ENCODE results near the gene EVL. TPM values are rescaled to one million over a fixed set of nuclear protein-coding genes. Genes with fewer than 3 reads are reported as not detected.
A peak's percentile ranks its signal among the peaks of the same experiment; 100 is the strongest.

EVL gene
- total and polyA plus RNA-seq, 2 donors = 233 to 240 TPM

DNA sequence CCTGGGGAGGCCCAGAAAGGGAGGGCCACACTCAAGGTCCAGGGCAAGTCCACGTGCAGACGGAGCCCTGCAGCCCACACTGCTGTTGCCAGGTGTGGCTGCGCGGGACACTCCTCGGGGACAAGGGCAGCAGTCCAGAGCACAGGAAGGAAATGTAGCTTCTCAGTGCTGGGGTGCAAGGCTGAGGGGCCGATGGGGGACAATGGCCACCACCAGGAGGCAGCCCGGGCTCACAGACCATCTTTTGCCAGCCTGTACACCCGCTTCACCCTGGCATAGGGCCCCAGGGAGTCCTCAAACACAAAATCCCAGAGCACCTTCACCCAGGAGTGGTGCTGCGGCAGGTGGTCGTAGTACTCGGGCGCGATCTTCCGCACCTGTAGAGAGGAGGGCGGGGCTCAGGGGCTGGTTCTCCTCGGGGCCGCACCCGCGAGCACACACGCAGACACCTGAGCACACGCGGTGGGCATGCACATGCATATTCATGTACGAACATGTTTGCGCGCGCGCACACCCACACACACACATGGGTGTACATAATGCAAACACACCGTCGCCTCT, 81.4 kb downstream of the EVL start:
- no peaks in the 10 kb centered on the region for H3K27me3 ChIP-seq (ENCODE audit: control insufficient read depth in 2 of 2, insufficient read depth in 1 of 2, low read length in 1 of 2)
- peaks cover 45% of the 10 kb centered on the region in 2 donors for H3K36me3 ChIP-seq (ENCODE audit: control insufficient read depth in 2 of 2, insufficient read depth in 2 of 2, low read length in 1 of 2)
- H3K4me1 ChIP-seq (ENCODE audit: control insufficient read depth in 2 of 2, insufficient read depth in 2 of 2, low read length in 2 of 2) = peaks cover 11 to 26% of the 10 kb centered on the region in 2 donors
- DNase-seq (ENCODE audit: low read depth in 6 of 9, low spot score in 9 of 9) = peak in 1 of 9 donors; percentile 35
- H3K4me3 ChIP-seq (ENCODE audit: low read length in 2 of 2) = no peak overlapping the region
- WGBS = 93% methylated on average over 29 of the region's 29 CpGs
- H3K27ac ChIP-seq (ENCODE audit: low read depth in 1 of 2, low read length in 1 of 2) = peak overlapping the region in 1 of 2 donors; percentile 37
- H3K9me3 ChIP-seq (ENCODE audit: control insufficient read depth in 2 of 2, insufficient read depth in 1 of 2, low read length in 1 of 2) = no peaks in the 10 kb centered on the region

DNA sequence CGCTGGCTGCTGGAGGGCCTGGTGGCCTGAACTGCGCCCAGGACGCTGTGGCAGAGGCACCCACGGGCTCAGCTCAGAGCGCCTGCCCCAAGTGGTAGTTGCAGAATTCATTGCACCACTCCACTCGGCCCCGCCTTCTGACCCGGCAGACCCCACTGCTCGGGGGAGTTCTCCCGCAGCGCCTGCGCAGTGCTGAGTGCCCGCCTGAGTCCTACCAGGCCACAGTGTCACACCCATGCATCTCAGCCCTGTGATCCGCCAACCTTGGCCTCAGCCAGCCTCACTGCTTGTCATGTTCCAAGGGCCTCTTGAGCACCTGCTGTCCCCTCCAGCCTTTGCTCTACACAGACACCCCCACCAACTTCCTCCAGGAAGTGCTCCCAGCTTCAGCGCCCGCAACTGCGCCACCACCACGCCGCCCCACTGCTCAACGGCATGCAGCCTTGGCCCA, 82.0 kb downstream of the EVL start:
- peak overlapping the region in 1 of 2 donors; percentile 58 for H3K27ac ChIP-seq (ENCODE audit: low read depth in 1 of 2, low read length in 1 of 2)
- DNase-seq (ENCODE audit: low read depth in 6 of 9, low spot score in 9 of 9) = peak in 7 of 9 donors; percentile 22 to 75 (median 33)
- H3K4me1 ChIP-seq (ENCODE audit: control insufficient read depth in 2 of 2, insufficient read depth in 2 of 2, low read length in 2 of 2) = peaks cover 11 to 24% of the 10 kb centered on the region in 2 donors
- peaks cover 0 to under 1% of the 10 kb centered on the region in 2 donors for H3K9me3 ChIP-seq (ENCODE audit: control insufficient read depth in 2 of 2, insufficient read depth in 1 of 2, low read length in 1 of 2)
- no peaks in the 10 kb centered on the region for H3K27me3 ChIP-seq (ENCODE audit: control insufficient read depth in 2 of 2, insufficient read depth in 1 of 2, low read length in 1 of 2)
- 18% methylated on average over 20 of the region's 20 CpGs for WGBS
- peaks cover 39% of the 10 kb centered on the region in 2 donors for H3K36me3 ChIP-seq (ENCODE audit: control insufficient read depth in 2 of 2, insufficient read depth in 2 of 2, low read length in 1 of 2)
- H3K4me3 ChIP-seq (ENCODE audit: low read length in 2 of 2) = no peak overlapping the region

DNA sequence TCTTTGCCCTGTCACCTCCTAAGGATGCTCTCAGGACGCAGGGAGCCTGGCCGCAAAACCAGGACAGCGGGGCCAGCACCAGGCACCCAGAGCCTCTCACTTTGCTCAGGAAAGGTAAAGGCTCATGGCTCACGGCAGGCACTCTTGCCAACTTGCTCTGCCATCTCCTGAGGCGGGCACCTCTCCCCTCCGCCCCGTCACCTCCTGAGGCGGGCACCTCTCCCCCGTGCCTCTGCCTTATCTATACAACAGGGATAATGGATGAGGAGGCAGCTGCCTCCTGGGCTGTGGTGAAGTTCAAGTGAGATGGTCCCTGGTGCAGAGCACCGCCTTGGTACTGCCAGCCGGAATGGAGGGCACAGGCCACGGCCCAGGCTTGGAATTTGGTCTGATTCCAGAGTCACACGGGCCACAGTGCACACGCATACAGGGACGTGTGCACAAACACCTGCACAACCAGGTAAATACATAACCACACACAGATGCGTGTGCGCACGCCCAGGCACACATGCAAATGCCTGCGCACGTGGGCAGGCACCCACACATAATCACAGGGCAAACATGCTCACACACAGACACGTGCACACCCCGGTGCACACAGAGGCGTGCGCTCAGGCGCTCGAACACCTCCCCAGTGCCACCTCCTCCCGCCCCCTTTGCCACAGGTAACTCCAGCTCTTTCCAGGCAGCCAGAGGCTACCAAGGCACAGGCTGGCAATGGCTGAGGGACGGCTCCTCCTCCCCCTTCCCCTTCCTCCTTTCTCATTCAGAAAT, 82.7 kb downstream of the EVL start:
- H3K9me3 ChIP-seq (ENCODE audit: control insufficient read depth in 2 of 2, insufficient read depth in 1 of 2, low read length in 1 of 2) = peaks cover 0 to 1% of the 10 kb centered on the region in 2 donors
- H3K27me3 ChIP-seq (ENCODE audit: control insufficient read depth in 2 of 2, insufficient read depth in 1 of 2, low read length in 1 of 2) = no peaks in the 10 kb centered on the region
- no peak overlapping the region for H3K4me3 ChIP-seq (ENCODE audit: low read length in 2 of 2)
- WGBS = 82% methylated on average over 28 of the region's 28 CpGs
- H3K27ac ChIP-seq (ENCODE audit: low read depth in 1 of 2, low read length in 1 of 2) = peak overlapping the region in 1 of 2 donors; percentile 17
- peaks cover 32 to 33% of the 10 kb centered on the region in 2 donors for H3K36me3 ChIP-seq (ENCODE audit: control insufficient read depth in 2 of 2, insufficient read depth in 2 of 2, low read length in 1 of 2)
- H3K4me1 ChIP-seq (ENCODE audit: control insufficient read depth in 2 of 2, insufficient read depth in 2 of 2, low read length in 2 of 2) = peaks cover 11 to 24% of the 10 kb centered on the region in 2 donors
- no peak for DNase-seq (ENCODE audit: low read depth in 6 of 9, low spot score in 9 of 9)

DNA sequence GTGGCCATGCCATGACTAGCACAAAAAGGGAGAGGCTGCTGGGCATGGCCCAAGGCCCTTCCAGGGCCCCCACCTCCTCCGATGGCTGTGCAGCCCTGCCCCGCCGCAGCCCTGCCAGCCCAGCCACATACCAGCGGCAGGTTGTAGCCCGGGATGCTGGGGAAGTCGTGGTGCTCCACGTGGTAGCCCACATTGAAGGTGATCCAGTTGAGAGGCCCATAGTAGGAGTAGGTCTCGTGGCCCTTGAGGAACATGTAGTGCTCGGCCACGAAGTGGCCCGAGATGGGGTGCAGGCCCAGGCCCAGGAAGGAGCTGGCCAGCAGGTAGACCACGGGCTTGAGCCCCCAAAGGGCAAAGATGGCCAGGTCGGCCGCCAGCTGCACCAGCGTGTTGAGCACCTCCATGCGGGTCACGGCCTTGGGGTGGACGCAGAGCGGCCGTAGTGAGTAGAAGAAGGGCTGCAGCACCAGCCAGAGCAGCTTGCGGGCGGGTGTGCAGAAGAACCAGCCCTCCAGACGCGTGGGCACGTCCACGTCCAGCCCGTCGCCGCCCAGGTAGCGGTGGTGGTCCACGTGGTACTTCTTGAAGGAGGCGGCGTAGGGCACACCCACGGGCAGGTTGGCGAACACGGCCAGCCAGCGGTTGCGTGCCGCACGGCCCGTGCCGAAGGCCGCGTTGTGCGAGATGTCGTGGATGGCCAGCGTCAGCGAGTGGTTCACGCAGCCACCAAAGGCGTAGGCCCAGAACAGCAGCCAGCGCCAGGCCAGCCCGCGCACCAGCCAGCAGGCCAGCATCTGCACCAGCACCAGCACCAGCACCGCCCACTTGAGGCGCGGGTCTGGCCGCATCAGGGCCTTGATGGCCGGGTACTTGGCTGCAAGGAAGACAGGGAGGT, 83.9 kb downstream of the EVL start:
- 97% methylated on average over 58 of the region's 58 CpGs for WGBS
- Histone ChIP-seq H3K4me1 (ENCODE audit: control insufficient read depth in 2 of 2, insufficient read depth in 2 of 2, low read length in 2 of 2) (peaks cover 11 to 24% of the 10 kb centered on the region in 2 donors), H3K27ac (ENCODE audit: low read depth in 1 of 2, low read length in 1 of 2) (no peak overlapping the region), H3K4me3 (ENCODE audit: low read length in 2 of 2) (no peak overlapping the region), H3K9me3 (ENCODE audit: control insufficient read depth in 2 of 2, insufficient read depth in 1 of 2, low read length in 1 of 2) (peaks cover 1% of the 10 kb centered on the region in 2 donors), H3K27me3 (ENCODE audit: control insufficient read depth in 2 of 2, insufficient read depth in 1 of 2, low read length in 1 of 2) (no peaks in the 10 kb centered on the region), H3K36me3 (ENCODE audit: control insufficient read depth in 2 of 2, insufficient read depth in 2 of 2, low read length in 1 of 2) (peaks cover 20 to 21% of the 10 kb centered on the region in 2 donors)
- DNase-seq (ENCODE audit: low read depth in 6 of 9, low spot score in 9 of 9) = no peak

DNA sequence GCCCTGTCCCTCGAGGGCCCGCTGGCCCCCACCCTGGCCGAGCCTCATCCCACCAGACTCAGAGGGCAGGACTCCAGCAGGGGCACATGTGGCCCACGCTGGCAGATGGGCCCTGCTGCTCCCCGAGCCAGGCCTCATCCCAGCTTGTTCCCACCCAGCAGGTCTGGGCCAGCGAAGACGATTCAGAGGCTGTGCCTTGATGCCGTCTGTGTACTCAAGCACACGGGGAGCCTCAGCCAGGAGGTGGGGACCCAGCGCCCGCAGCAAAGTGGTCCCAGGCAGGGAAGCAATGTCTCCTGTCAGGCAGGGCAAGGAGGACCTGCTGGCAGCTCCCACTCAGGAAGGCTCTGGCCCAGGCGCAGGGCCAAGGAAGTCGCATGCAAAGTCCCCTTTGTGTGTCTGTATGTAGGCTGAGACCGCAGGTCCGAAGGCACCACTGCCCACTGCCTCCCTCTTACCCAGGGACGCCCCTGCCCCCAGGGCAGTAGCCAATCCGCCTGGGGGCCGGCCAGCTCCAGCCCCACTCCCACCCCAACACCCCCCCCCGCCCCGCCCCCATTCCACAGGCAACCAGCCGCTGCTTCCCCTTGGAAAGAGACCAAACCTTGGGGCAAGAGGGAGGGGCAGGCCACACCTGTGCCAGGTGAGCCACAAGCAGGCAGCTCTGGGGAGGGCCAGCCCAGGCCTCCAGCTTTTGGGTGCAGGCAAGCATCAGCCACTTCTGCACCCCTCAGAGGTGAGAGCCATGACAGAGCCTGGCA, 84.8 kb downstream of the EVL start:
- no peak for DNase-seq (ENCODE audit: low read depth in 6 of 9, low spot score in 9 of 9)
- H3K9me3 ChIP-seq (ENCODE audit: control insufficient read depth in 2 of 2, insufficient read depth in 1 of 2, low read length in 1 of 2) = peaks cover 4 to 11% of the 10 kb centered on the region in 2 donors
- H3K4me3 ChIP-seq (ENCODE audit: low read length in 2 of 2) = no peak overlapping the region
- no peaks in the 10 kb centered on the region for H3K27me3 ChIP-seq (ENCODE audit: control insufficient read depth in 2 of 2, insufficient read depth in 1 of 2, low read length in 1 of 2)
- H3K4me1 ChIP-seq (ENCODE audit: control insufficient read depth in 2 of 2, insufficient read depth in 2 of 2, low read length in 2 of 2) = peaks cover 11 to 23% of the 10 kb centered on the region in 2 donors
- H3K27ac ChIP-seq (ENCODE audit: low read depth in 1 of 2, low read length in 1 of 2) = no peak overlapping the region
- peaks cover 11 to 13% of the 10 kb centered on the region in 2 donors for H3K36me3 ChIP-seq (ENCODE audit: control insufficient read depth in 2 of 2, insufficient read depth in 2 of 2, low read length in 1 of 2)
- 89% methylated on average over 21 of the region's 21 CpGs for WGBS

DNA sequence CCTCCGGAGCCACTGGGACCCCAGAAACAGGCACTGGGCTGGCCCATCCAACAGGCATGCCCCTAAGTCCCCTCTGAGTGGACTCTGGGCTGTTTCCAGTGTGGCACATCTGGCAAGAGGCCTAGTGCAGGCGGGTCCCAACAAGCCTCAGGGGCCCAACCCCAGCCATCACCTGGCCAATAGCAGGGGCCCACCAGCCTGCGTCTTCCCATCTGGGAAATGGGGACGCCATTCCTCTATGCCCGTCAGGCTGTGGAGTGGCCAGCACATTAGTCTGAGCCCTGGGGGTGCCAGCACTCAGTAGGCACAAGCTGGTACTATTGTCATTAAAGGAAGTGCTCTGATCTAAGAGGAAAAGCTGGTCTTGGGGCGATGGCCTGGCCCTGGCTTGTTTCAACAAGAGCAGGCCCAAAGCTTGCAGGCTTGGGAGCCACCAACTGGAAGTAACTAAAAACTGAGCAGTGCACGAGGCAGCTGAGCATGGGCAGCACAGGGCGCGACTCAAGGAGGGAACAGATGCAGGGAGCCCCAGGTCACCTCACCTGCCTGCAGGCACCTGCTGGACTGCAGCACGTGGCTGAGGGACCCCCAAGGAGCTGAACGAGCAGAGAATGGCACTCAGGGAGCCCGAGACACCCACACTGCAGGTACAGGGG, 85.8 kb downstream of the EVL start:
- no peak overlapping the region for H3K4me3 ChIP-seq (ENCODE audit: low read length in 2 of 2)
- no peaks in the 10 kb centered on the region for H3K27me3 ChIP-seq (ENCODE audit: control insufficient read depth in 2 of 2, insufficient read depth in 1 of 2, low read length in 1 of 2)
- peaks cover 11 to 22% of the 10 kb centered on the region in 2 donors for H3K4me1 ChIP-seq (ENCODE audit: control insufficient read depth in 2 of 2, insufficient read depth in 2 of 2, low read length in 2 of 2)
- no peak overlapping the region for H3K27ac ChIP-seq (ENCODE audit: low read depth in 1 of 2, low read length in 1 of 2)
- WGBS = 95% methylated on average over 12 of the region's 12 CpGs
- peaks cover under 1 to 4% of the 10 kb centered on the region in 2 donors for H3K36me3 ChIP-seq (ENCODE audit: control insufficient read depth in 2 of 2, insufficient read depth in 2 of 2, low read length in 1 of 2)
- H3K9me3 ChIP-seq (ENCODE audit: control insufficient read depth in 2 of 2, insufficient read depth in 1 of 2, low read length in 1 of 2) = peaks cover 6 to 16% of the 10 kb centered on the region in 2 donors
- no peak for DNase-seq (ENCODE audit: low read depth in 6 of 9, low spot score in 9 of 9)

DNA sequence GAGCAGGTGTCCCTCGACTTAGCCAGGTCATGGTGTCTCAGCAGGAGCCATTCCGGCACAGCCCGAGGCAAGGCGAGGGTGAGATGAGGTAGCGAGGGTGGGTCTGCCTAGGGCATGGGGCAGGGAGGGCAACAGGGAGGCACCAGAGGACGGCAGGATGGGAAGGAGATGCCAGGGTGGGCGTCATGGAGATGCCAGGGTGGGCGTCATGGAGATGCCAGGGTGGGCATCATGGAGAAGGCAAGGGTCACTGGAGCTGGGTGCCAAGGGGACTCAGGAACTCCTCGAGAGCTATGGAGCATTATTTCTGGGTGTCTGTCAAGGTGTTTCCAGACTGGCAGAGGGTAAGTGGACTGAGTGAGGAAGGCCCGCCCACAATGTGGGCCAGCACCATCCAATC, 86.9 kb downstream of the EVL start:
- WGBS = 91% methylated on average over 10 of the region's 10 CpGs
- DNase-seq (ENCODE audit: low read depth in 6 of 9, low spot score in 9 of 9) = no peak

DNA sequence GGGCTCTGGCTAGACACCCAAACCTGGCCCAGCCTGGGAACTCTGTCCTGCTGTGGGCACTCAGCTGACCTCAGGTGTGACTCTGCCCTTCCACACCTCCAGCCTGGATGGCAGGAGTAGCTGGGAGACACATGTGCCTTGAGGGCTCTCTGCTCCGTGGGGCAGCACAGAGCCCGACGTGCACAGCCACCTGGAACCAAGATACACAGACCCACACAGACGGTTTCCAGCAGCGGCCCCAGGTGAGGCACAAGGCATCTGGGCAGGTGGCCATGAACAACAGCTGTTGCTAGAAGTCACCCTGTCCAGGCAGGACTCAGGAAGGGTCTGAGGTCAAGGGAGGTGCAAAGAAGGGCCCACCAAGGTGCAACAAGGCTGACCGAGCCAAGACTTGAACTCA, 88.3 kb downstream of the EVL start:
- Histone ChIP-seq H3K4me3 (ENCODE audit: low read length in 2 of 2) (no peak overlapping the region), H3K27ac (ENCODE audit: low read depth in 1 of 2, low read length in 1 of 2) (no peak overlapping the region), H3K36me3 (ENCODE audit: control insufficient read depth in 2 of 2, insufficient read depth in 2 of 2, low read length in 1 of 2) (no peaks in the 10 kb centered on the region), H3K27me3 (ENCODE audit: control insufficient read depth in 2 of 2, insufficient read depth in 1 of 2, low read length in 1 of 2) (peaks cover 7 to 21% of the 10 kb centered on the region in 2 donors), H3K9me3 (ENCODE audit: control insufficient read depth in 2 of 2, insufficient read depth in 1 of 2, low read length in 1 of 2) (peaks cover 6 to 16% of the 10 kb centered on the region in 2 donors), H3K4me1 (ENCODE audit: control insufficient read depth in 2 of 2, insufficient read depth in 2 of 2, low read length in 2 of 2) (peaks cover 0 to 4% of the 10 kb centered on the region in 2 donors)
- no peak for DNase-seq (ENCODE audit: low read depth in 6 of 9, low spot score in 9 of 9)
- 97% methylated on average over 6 of the region's 6 CpGs for WGBS

More for the DNA sequence above, 86.9 kb downstream of the EVL start:
- peaks cover 6 to 13% of the 10 kb centered on the region in 2 donors for H3K4me1 ChIP-seq (ENCODE audit: control insufficient read depth in 2 of 2, insufficient read depth in 2 of 2, low read length in 2 of 2)
- no peak overlapping the region for H3K4me3 ChIP-seq (ENCODE audit: low read length in 2 of 2)
- H3K27ac ChIP-seq (ENCODE audit: low read depth in 1 of 2, low read length in 1 of 2) = no peak overlapping the region
- H3K36me3 ChIP-seq (ENCODE audit: control insufficient read depth in 2 of 2, insufficient read depth in 2 of 2, low read length in 1 of 2) = no peaks in the 10 kb centered on the region
- H3K27me3 ChIP-seq (ENCODE audit: control insufficient read depth in 2 of 2, insufficient read depth in 1 of 2, low read length in 1 of 2) = peaks cover 2 to 8% of the 10 kb centered on the region in 2 donors
- H3K9me3 ChIP-seq (ENCODE audit: control insufficient read depth in 2 of 2, insufficient read depth in 1 of 2, low read length in 1 of 2) = peaks cover 6 to 16% of the 10 kb centered on the region in 2 donors

Data from thymus (tissue), 11 donors.